ENCODE data around the gene NCOR1. TPM values are rescaled to one million over a fixed set of nuclear protein-coding genes. Genes with fewer than 3 reads are reported as not detected.

Gene NCOR1
- total and polyA plus RNA-seq, 2 of the 8 experiments (the other 6 are each of a cell fraction or from before 2014, with no cell fraction given) = 65.4 to 142 TPM

DNA sequence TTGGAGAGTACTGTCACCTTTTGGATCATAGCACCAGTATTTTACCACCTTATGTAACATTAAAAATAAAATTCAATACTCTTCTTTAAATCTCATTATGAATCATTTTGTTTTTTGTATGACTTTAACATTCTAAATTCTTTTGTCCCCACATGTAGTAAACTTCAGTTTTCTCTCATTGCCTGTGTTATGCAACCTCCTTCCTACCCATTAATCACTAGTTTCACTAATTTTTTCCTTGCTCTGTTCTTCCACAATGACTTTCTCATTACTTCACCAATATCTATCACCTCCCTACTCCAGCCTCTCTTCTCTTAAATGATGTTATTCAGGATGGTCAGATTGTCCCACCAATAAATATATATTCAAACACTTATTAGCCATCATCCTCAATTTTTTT lies 147.0 kb downstream of the NCOR1 start (continued):
- TF ChIP-seq RAD21 (IDR thresholded peaks at IDR 0.05 in 1 of 2, conservative IDR thresholded peaks at IDR 0.05 in 1 of 2; ENCODE audit: low read depth in 2 of 2, low read length in 2 of 2) (no peak), KDM4A (IDR thresholded peaks at IDR 0.05; ENCODE audit: low read depth, low read length, severe bottlenecking) (no peak), POU5F1 (IDR thresholded peaks at IDR 0.05; ENCODE audit: low read depth, low read length) (no peak)
